Erythroblast (primary cell): ENCODE data around the gene ATRNL1.

Experiments
- GATA1 ChIP-seq: IDR thresholded peaks from 2 replicates; pipeline ENCODE4 v1.6.1; 2011; ENCODE audit warnings: low read depth, mild to moderate bottlenecking, control low read depth, low read length, moderate library complexity
- POLR2A ChIP-seq: IDR thresholded peaks from 2 replicates; pipeline ENCODE4 v1.6.1; 2011; ENCODE audit warnings: mild to moderate bottlenecking, low read length

- no peak for TF ChIP-seq POLR2A
- no peak for TF ChIP-seq GATA1
Observed at GRCh38 chr10:115157357-115157756, 64.2 kb downstream of the ATRNL1 start.
